HL-60 (cell line): ENCODE results near the gene TAT.
"Not testable (repeated sequence)": the region's sequence is repeated elsewhere in the genome, so short reads cannot be mapped to it uniquely, and the experiment has no call there.

Source experiments
- CTCF ChIP-seq: IDR thresholded peaks from one replicate; pipeline ENCODE4 v1.5.1; 2011; ENCODE audit warnings: low read length, control low read depth, inconsistent platforms; ENCODE audit not compliant: insufficient read depth
- GABPA ChIP-seq: IDR thresholded peaks from 2 replicates; pipeline ENCODE4 v1.6.1; 2012; ENCODE audit warnings: low read depth
- POLR2AphosphoS5 ChIP-seq: IDR thresholded peaks from 2 replicates; pipeline ENCODE4 v1.6.1; 2012; ENCODE audit warnings: low read depth
- REST ChIP-seq: IDR thresholded peaks from 2 replicates; pipeline ENCODE4 v1.6.1; 2012; ENCODE audit warnings: low read depth; ENCODE audit not compliant: insufficient replicate concordance
- SPI1 ChIP-seq: IDR thresholded peaks from 2 replicates; pipeline ENCODE4 v1.6.1; 2012; ENCODE audit warnings: low read depth, mild to moderate bottlenecking, borderline replicate concordance

GRCh38 chr16:71561886-71562285 is 15.0 kb downstream of the TAT start:
- not testable (repeated sequence) for TF ChIP-seq POLR2AphosphoS5, CTCF, REST, SPI1, GABPA
